K562 (cell line): ENCODE data around the gene TAAR5. TPM values are rescaled to one million over a fixed set of nuclear protein-coding genes. Genes with fewer than 3 reads are reported as not detected.
"Not testable (repeated sequence)": the region's sequence is repeated elsewhere in the genome, so short reads cannot be mapped to it uniquely, and the experiment has no call there.

ENCODE experiments used
- ATAC-seq: fragments of 200-7000 bp; cut with Tn5 transposase; 3 replicates; pipeline ENCODE4 v1.9.1; 2020; ENCODE audit warnings: moderate library complexity
- BruUV-seq: library from RNA; stranded (reverse); fragments of 400-500 nt; replicated peaks from 2 replicates; lab custom pipeline; 2021; lab: Mats Ljungman, UMichigan
- CTCF ChIA-PET: fragments of 300-600 bp; formaldehyde crosslinking; extraction: SDS; loops from one replicate; lab custom pipeline; 2021; ENCODE audit warnings: low intra/inter-chr PET ratio; lab: Yijun Ruan, JAX
- POLR2A ChIA-PET: fragments of 300-600, 350-650 bp; sonication (Branson Sonifier 250); formaldehyde crosslinking; extraction: SDS; loops from one replicate; lab custom pipeline; 2021; ENCODE audit warnings: antibody characterized with exemption, inconsistent platforms; lab: Yijun Ruan, JAX
- DNase-seq, 4 experiments: peaks; one replicate each; pipeline versions ENCODE4 v3.0.0 to v3.0.0-alpha.2; 2011 to 2018; ENCODE audit warnings: low spot score in 3 of 4, mixed read lengths in 3 of 4; ENCODE audit errors: extremely low read depth in 1 of 4
- FAIRE-seq: peaks from 2 replicates; lab custom pipeline; 2011; peaks lifted over from hg19 to GRCh38; lab: Jason Lieb, UNC
- H2AFZ ChIP-seq: 2 replicates; pipeline ENCODE4 v1.6.0; 2011; ENCODE audit warnings: low read depth, low read length, control low read depth, inconsistent platforms
- H3K27ac ChIP-seq: fragments of 200-600 bp; 3 replicates; pipeline ENCODE4 v1.8.0; 2011; ENCODE audit warnings: low read depth, mild to moderate bottlenecking, control low read depth, inconsistent platforms, low read length, moderate library complexity, mixed read lengths; ENCODE audit errors: extremely low read depth
- H3K27me3 ChIP-seq, 2 experiments: fragments of 300-600 bp in 1 of 2; 2 replicates in 1 of 2; 3 replicates in 1 of 2; pipeline versions ENCODE4 v1.6.0 to v1.8.0; 2011; ENCODE audit warnings: inconsistent platforms in 2 of 2, low read length in 2 of 2, mild to moderate bottlenecking in 1 of 2, mixed read lengths in 1 of 2, moderate library complexity in 1 of 2; ENCODE audit not compliant: control insufficient read depth in 2 of 2, insufficient read depth in 2 of 2
- H3K36me3 ChIP-seq: fragments of 300-600 bp; 3 replicates; pipeline ENCODE4 v1.8.0; 2011; ENCODE audit warnings: mild to moderate bottlenecking, low read length, inconsistent platforms; ENCODE audit not compliant: control insufficient read depth, insufficient read depth
- H3K4me1 ChIP-seq, 2 experiments: fragments of 200-600 bp in 1 of 2; replicated peaks in 1 of 2; 2 replicates in 1 of 2; 3 replicates in 1 of 2; pipeline versions ENCODE4 v1.5.1 to v1.8.0; 2011; ENCODE audit warnings: inconsistent platforms in 2 of 2, low read length in 2 of 2, mild to moderate bottlenecking in 1 of 2, mixed read lengths in 1 of 2, moderate library complexity in 1 of 2; ENCODE audit not compliant: control insufficient read depth in 2 of 2, insufficient read depth in 2 of 2
- H3K4me2 ChIP-seq: 2 replicates; pipeline ENCODE4 v1.6.1; 2011; ENCODE audit warnings: low read length, control low read depth, inconsistent platforms, mixed read lengths; ENCODE audit not compliant: insufficient read depth
- H3K4me3 ChIP-seq: fragments of 200-600 bp; sonication (generic), shearing (Covaris generic); 2 replicates; pipeline ENCODE4 v1.5.1; 2016; ENCODE audit warnings: control low read depth, inconsistent platforms
- H3K79me2 ChIP-seq: fragments of 200-600 bp; 3 replicates; pipeline ENCODE4 v1.8.0; 2011; ENCODE audit warnings: low read length, inconsistent platforms; ENCODE audit not compliant: control insufficient read depth, insufficient read depth
- H3K9ac ChIP-seq, 2 experiments: 2 replicates each; pipeline versions ENCODE4 v1.6.0 to v1.6.1; 2011; ENCODE audit warnings: low read depth in 2 of 2, low read length in 2 of 2, control low read depth in 1 of 2, inconsistent platforms in 1 of 2, mild to moderate bottlenecking in 1 of 2, mixed read lengths in 1 of 2; ENCODE audit not compliant: insufficient read depth in 1 of 2
- H3K9me1 ChIP-seq: one replicate; pipeline ENCODE4 v1.6.0; 2011; ENCODE audit warnings: inconsistent platforms, mild to moderate bottlenecking, low read length, moderate library complexity; ENCODE audit not compliant: control insufficient read depth, insufficient read depth
- H3K9me3 ChIP-seq: replicated peaks from 2 replicates; pipeline ENCODE4 v1.5.1; 2011; ENCODE audit warnings: low read depth, low read length, inconsistent platforms; ENCODE audit not compliant: control insufficient read depth, insufficient read depth
- H4K20me1 ChIP-seq: replicated peaks from 2 replicates; pipeline ENCODE4 v1.6.1; 2011; ENCODE audit warnings: low read length, inconsistent platforms, mixed read lengths; ENCODE audit not compliant: control insufficient read depth, insufficient read depth
- CCNT2 ChIP-seq: IDR thresholded peaks from 2 replicates; pipeline ENCODE4 v1.6.1; 2011; ENCODE audit warnings: borderline replicate concordance, low read depth, mild to moderate bottlenecking, moderate library complexity, mixed read lengths, low read length; ENCODE audit not compliant: insufficient read length; ENCODE audit errors: extremely low read depth
- CTCF ChIP-seq, 3 experiments: IDR thresholded peaks in 2 of 3; conservative IDR thresholded peaks in 1 of 3; 2 replicates each; pipeline ENCODE4 v1.5.1; 2011 to 2012; ENCODE audit warnings: low read length in 3 of 3, mild to moderate bottlenecking in 3 of 3, control low read depth in 2 of 3, improper control_type of control experiment in 1 of 3, inconsistent platforms in 1 of 3, low read depth in 1 of 3, mixed read lengths in 1 of 3, moderate library complexity in 1 of 3; ENCODE audit not compliant: insufficient read depth in 2 of 3
- PCBP2 ChIP-seq: fragments of 200-400 bp; formaldehyde crosslinking; IDR thresholded peaks from 2 replicates; pipeline ENCODE4 v1.6.1; 2018; ENCODE audit warnings: low read length, low read depth, mild to moderate bottlenecking, moderate library complexity; ENCODE audit not compliant: poor library complexity, severe bottlenecking
- PHF8 ChIP-seq: fragments of 200-600 bp; sonication (generic); IDR thresholded peaks from 2 replicates; pipeline ENCODE4 v1.6.1; 2012; ENCODE audit warnings: mixed run types, mild to moderate bottlenecking, inconsistent platforms, low read length, moderate library complexity, borderline replicate concordance
- RFX1 ChIP-seq: fragments of 450-650 bp; IDR thresholded peaks from 2 replicates; pipeline ENCODE4 v1.6.1; 2016; ENCODE audit warnings: mild to moderate bottlenecking, moderate library complexity
- SMARCE1 ChIP-seq: fragments of 450-650 bp; IDR thresholded peaks from 2 replicates; pipeline ENCODE4 v1.7.1; 2016; ENCODE audit warnings: mild to moderate bottlenecking
- SP2 ChIP-seq: IDR thresholded peaks from 2 replicates; pipeline ENCODE4 v1.6.1; 2011; ENCODE audit warnings: mild to moderate bottlenecking, low read depth, low read length, moderate library complexity; ENCODE audit not compliant: poor library complexity, severe bottlenecking; ENCODE audit errors: extremely low read depth
- WGBS: fragments of 100-300 bp; shearing (Covaris generic); methylation state at CpG from one replicate; pipeline ENCODE4 v1.1.6; 2016; ENCODE audit warnings: low coverage, mixed read lengths; ENCODE audit not compliant: insufficient coverage; ENCODE audit errors: missing lambda C conversion rate; 5-methylcytosine and 5-hydroxymethylcytosine counted together
- in situ Hi-C: fragments of 300-500 bp; cut with MboI; formaldehyde crosslinking; loops from 4 replicates; pipeline ENCODE4 v1.15.0; 2018; ENCODE audit warnings: inconsistent platforms, mixed read lengths
- intact Hi-C: fragments of 100-400 bp; cut with micrococcal nuclease; formaldehyde crosslinking; loops from 2 replicates; pipeline ENCODE4 v1.14.2; 2022
- polyA plus RNA-seq, 8 experiments: library from polyadenylated mRNA; depleted of rRNA in 4 of 8; stranded (reverse) in 5 of 8; unstranded in 3 of 8; fragments of >200 nt; fragmentation: Nextera tagmentation in 2 of 8; fragmentation: Illumina TruSeq in 1 of 8; extraction: Ambion mirVana in 2 of 8; extraction: Trizol in 1 of 8; gene quantifications; 2 replicates each; pipeline versions ENCODE4 v1.2.1 to v1.2.3, GENCODE V29; 2011 to 2014; ENCODE audit warnings: inconsistent platforms in 1 of 8, missing spikeins in 1 of 8
- total RNA-seq, 7 experiments: library from RNA; depleted of rRNA in 6 of 7; stranded (reverse); fragments of >200 nt in 6 of 7; fragmentation: Illumina TruSeq in 2 of 7; extraction: Trizol in 2 of 7; gene quantifications; 2 replicates each; pipeline versions ENCODE4 v1.2.1 to v1.2.3, GENCODE V29; 2011 to 2021; ENCODE audit warnings: low replicate concordance in 1 of 7

Gene TAAR5
- total and polyA plus RNA-seq, 9 of the 15 experiments (the other 6 are each of a cell fraction or from before 2014, with no cell fraction given) = not detected

DNA sequence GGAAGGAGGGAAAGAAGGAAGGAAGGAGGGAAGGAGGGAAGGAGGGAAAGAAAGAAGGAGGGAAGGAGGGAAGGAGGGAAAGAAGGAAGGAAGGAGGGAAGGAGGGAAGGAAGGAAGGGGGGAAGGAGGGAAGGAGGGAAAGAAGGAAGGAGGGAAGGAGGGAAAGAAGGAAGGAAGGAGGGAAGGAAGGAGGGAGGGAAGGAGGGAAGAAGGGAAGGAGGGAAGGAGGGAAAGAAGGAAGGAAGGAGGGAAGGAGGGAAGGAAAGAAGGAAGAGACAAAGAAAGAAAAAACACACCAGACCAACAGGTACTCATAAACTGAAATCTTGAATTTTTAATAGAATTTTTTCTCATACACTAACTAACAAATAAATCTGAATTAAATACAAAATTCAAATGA is 11.4 kb upstream of the TAAR5 start:
- H3K9me1 ChIP-seq, H3K79me2 ChIP-seq, H3K4me3 ChIP-seq, H4K20me1 ChIP-seq, POLR2A ChIA-PET, H3K36me3 ChIP-seq, H3K27ac ChIP-seq, H3K27me3 ChIP-seq, FAIRE-seq, intact Hi-C loops, BruUV-seq, ATAC-seq, CTCF ChIA-PET, H3K9ac ChIP-seq, H3K9me3 ChIP-seq, in situ Hi-C loops, DNase-seq, H3K4me1 ChIP-seq, H3K4me2 ChIP-seq, H2AFZ ChIP-seq: not testable (repeated sequence)
- peak; percentile 13 for TF ChIP-seq PCBP2

DNA sequence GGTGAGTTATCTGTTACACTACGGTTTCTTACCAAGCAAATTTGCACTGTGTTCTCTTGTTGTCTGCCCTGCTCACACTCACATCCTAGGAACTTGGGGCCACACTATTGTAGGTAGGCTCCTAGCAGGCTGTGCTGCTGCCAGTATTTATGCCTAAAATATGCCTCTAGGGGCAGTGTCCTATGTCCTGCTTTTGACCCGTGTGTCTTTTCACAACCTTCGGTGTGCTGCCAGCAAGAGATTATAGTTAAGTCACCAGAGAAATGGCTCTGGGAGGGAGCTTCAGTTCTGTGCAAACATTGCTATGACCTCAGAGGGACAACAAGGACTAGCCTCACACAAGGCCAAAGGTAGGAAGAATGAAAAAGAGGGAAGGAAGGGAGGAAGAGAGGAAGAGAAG is 8.9 kb upstream of the TAAR5 start:
- H3K36me3 ChIP-seq = no peaks in the 10 kb centered on the region
- no peak overlapping the region for H3K4me3 ChIP-seq
- no peaks in the 10 kb centered on the region for H3K27me3 ChIP-seq
- H3K4me2 ChIP-seq = no peak overlapping the region
- H3K79me2 ChIP-seq = no peaks in the 10 kb centered on the region
- intact Hi-C loops = no loop called here
- DNase-seq (peak; percentile 13 to 29 (median 18)), ATAC-seq (peak; percentile 96), FAIRE-seq (peak; percentile 15)
- ChIA-PET POLR2A (interaction anchor here (1.2 kb wide), 1 partner anchor 15 kb away, joined by 3 read pairs; no protein-coding TSS in a partner anchor), CTCF (no interaction called here)
- no peak overlapping the region for H2AFZ ChIP-seq
- H3K9me3 ChIP-seq = no peaks in the 10 kb centered on the region
- H3K27ac ChIP-seq = no peak overlapping the region
- no peaks in the 10 kb centered on the region for H3K9me1 ChIP-seq
- no peaks in the 10 kb centered on the region for H4K20me1 ChIP-seq
- H3K9ac ChIP-seq = no peak overlapping the region
- H3K4me1 ChIP-seq = no peaks in the 10 kb centered on the region
- 0% methylated on average over 3 of the region's 3 CpGs for WGBS
- TF ChIP-seq CCNT2 (no peak), SMARCE1 (no peak), RFX1 (no peak), CTCF (IDR thresholded peaks at IDR 0.05 in 2 of 3, conservative IDR thresholded peaks at IDR 0.05 in 1 of 3; ENCODE audit: insufficient read depth in 2 of 3, low read depth in 1 of 3, low read length in 3 of 3) (peak; percentile 31 to 57 (median 37); a peak in 4 of 6 replicates), SP2 (no peak), PHF8 (no peak)
- TF ChIP-seq, all 486 proteins: peak for 1
- no TSS peak for BruUV-seq
- in situ Hi-C loops = no loop called here
